Measurements from ENCODE around the gene OPN3.

DNA sequence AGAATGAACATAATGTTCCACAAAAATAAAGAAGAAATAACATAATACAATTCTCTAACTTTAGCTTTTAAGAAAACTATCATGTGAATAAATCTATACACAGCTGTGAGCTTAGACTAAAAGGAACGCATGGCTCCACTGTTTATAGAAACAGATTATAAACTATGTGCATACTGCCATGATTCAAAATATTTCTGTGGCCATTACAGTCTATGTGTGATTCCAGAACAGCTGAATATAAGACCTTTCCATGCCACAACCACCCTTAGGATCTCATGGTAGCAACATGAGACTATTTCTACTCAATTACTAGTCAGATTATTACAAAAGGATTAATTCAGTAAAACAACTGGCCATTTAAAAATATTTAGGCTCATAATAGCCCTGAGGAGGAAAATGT is 3.9 kb downstream of the OPN3 start:
- TF ChIP-seq POLR2A (IDR thresholded peaks at IDR 0.05) = no peak
- TF ChIP-seq, protein P1, sequence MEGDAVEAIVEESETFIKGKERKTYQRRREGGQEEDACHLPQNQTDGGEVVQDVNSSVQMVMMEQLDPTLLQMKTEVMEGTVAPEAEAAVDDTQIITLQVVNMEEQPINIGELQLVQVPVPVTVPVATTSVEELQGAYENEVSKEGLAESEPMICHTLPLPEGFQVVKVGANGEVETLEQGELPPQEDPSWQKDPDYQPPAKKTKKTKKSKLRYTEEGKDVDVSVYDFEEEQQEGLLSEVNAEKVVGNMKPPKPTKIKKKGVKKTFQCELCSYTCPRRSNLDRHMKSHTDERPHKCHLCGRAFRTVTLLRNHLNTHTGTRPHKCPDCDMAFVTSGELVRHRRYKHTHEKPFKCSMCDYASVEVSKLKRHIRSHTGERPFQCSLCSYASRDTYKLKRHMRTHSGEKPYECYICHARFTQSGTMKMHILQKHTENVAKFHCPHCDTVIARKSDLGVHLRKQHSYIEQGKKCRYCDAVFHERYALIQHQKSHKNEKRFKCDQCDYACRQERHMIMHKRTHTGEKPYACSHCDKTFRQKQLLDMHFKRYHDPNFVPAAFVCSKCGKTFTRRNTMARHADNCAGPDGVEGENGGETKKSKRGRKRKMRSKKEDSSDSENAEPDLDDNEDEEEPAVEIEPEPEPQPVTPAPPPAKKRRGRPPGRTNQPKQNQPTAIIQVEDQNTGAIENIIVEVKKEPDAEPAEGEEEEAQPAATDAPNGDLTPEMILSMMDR (IDR thresholded peaks at IDR 0.05) = no peak

All from breast epithelium (tissue), 3 donors.